Neural cell (in vitro differentiated cells): ENCODE data around the gene CACNB2.

Experiments used
- CTCF ChIP-seq: fragments of 450-650 bp; IDR thresholded peaks from 2 replicates; pipeline ENCODE4 v1.5.1; 2014; ENCODE audit warnings: antibody characterized with exemption, mild to moderate bottlenecking, moderate library complexity; ENCODE audit not compliant: poor library complexity, severe bottlenecking
- EP300 ChIP-seq: fragments of 450-650 bp; conservative IDR thresholded peaks from 2 replicates; pipeline ENCODE4 v1.6.1; 2014; ENCODE audit warnings: antibody characterized with exemption, mild to moderate bottlenecking, moderate library complexity; ENCODE audit not compliant: poor library complexity, severe bottlenecking
- EZH2 ChIP-seq: fragments of 200-600, 300-800 bp; shearing (Covaris generic), sonication (generic); IDR thresholded peaks from 2 replicates; pipeline ENCODE4 v1.6.1; 2014; ENCODE audit warnings: antibody characterized with exemption, low read length, borderline replicate concordance, mild to moderate bottlenecking; ENCODE audit not compliant: insufficient read depth, poor library complexity, severe bottlenecking
- POLR2AphosphoS5 ChIP-seq: IDR thresholded peaks from 2 replicates; pipeline ENCODE4 v1.6.1; 2012
- RAD21 ChIP-seq: fragments of 450-650 bp; conservative IDR thresholded peaks from 2 replicates; pipeline ENCODE4 v1.6.1; 2014; ENCODE audit warnings: antibody characterized with exemption, mild to moderate bottlenecking, moderate library complexity
- REST ChIP-seq: IDR thresholded peaks from 2 replicates; pipeline ENCODE4 v1.6.1; 2012; ENCODE audit warnings: borderline replicate concordance
- SMC3 ChIP-seq: fragments of 450-650 bp; conservative IDR thresholded peaks from 2 replicates; pipeline ENCODE4 v1.6.1; 2014; ENCODE audit warnings: antibody characterized with exemption, mild to moderate bottlenecking, moderate library complexity; ENCODE audit not compliant: poor library complexity

- no peak for TF ChIP-seq POLR2AphosphoS5
- TF ChIP-seq REST, result no peak
- TF ChIP-seq CTCF, result no peak
- TF ChIP-seq SMC3, result no peak
- no peak for TF ChIP-seq EZH2
- TF ChIP-seq EP300, result no peak
- TF ChIP-seq RAD21, result no peak
These were observed 168.4 kb downstream of the CACNB2 start for GRCh38 chr10:18308600-18308999.
